Suppressor macrophage treated with lipopolysaccharide for 1 hour (primary cell): Measurements from ENCODE around the gene MAPK11.
"Not testable (repeated sequence)": the region's sequence is repeated elsewhere in the genome, so short reads cannot be mapped to it uniquely, and the experiment has no call there.

Experiments used
- DNase-seq, 3 donors: peaks; one replicate each; pipeline ENCODE4 v3.0.0-alpha.2; 2020 to 2022

The MAPK11 gene

GRCh38 chr22:50275181-50276055, 5.2 kb upstream of the MAPK11 start:
- DNase-seq: no peak

GRCh38 chr22:50274771-50275170, 4.6 kb upstream of the MAPK11 start:
- no peak for DNase-seq

GRCh38 chr22:50274311-50274710, 4.1 kb upstream of the MAPK11 start:
- DNase-seq: peak; percentile 62 to 70 (median 66)

- DNase-seq: not testable (repeated sequence)
These were observed 3.6 kb upstream of the MAPK11 start for GRCh38 chr22:50273781-50274180.

- DNase-seq: not testable (repeated sequence)
These were observed 3.2 kb upstream of the MAPK11 start for GRCh38 chr22:50273352-50273751.

GRCh38 chr22:50272044-50272802, 2.0 kb upstream of the MAPK11 start:
- no peak for DNase-seq

GRCh38 chr22:50271519-50271970, 1.4 kb upstream of the MAPK11 start:
- DNase-seq: peak; percentile 52 to 89 (median 70)

- DNase-seq: peak; percentile 69 to 88 (median 76)
These were observed 650 bp upstream of the MAPK11 start for GRCh38 chr22:50270666-50271394.

GRCh38 chr22:50269573-50269969, 609 bp downstream of the MAPK11 start:
- DNase-seq: no peak

- DNase-seq: no peak
These were observed 1.5 kb downstream of the MAPK11 start for GRCh38 chr22:50268655-50269113.

- peak; percentile 42 to 77 (median 47) for DNase-seq
These were observed 2.4 kb downstream of the MAPK11 start for GRCh38 chr22:50267591-50268390.

- DNase-seq: no peak
These were observed 3.2 kb downstream of the MAPK11 start for GRCh38 chr22:50266994-50267393.

- no peak for DNase-seq
These were observed 5.1 kb downstream of the MAPK11 start for GRCh38 chr22:50264946-50265669.

- no peak for DNase-seq
These were observed 6.0 kb downstream of the MAPK11 start for GRCh38 chr22:50264104-50264745.

GRCh38 chr22:50262973-50263617, 7.1 kb downstream of the MAPK11 start:
- DNase-seq: no peak

GRCh38 chr22:50262460-50262911, 7.7 kb downstream of the MAPK11 start:
- DNase-seq: no peak

GRCh38 chr22:50261615-50262459, 8.3 kb downstream of the MAPK11 start, which contains the start of gene MAPK12:
TSS of gene MAPK12 (minus strand) at chr22:50261683. CDS start at chr22:50261509, 174 bp downstream.
- peak in 1 of 3 donors; percentile 46 for DNase-seq

GRCh38 chr22:50260801-50261614, 9.2 kb downstream of the MAPK11 start:
- peak; percentile 54 to 71 (median 57) for DNase-seq
